HFFc6 (cell line): ENCODE measurements around the gene ADAM20. TPM values are rescaled to one million over a fixed set of nuclear protein-coding genes. Genes with fewer than 3 reads are reported as not detected.
A peak's percentile ranks its signal among the peaks of the same experiment; 100 is the strongest.

ENCODE experiments used
- DNase-seq: peaks from one replicate; pipeline ENCODE4 v3.0.0-alpha.2; 2018
- H3K27ac Mint-ChIP-seq: 2 replicates; pipeline ENCODE4 v1.8.0; 2020; ENCODE audit warnings: mild to moderate bottlenecking, mixed read lengths
- H3K27me3 Mint-ChIP-seq: 2 replicates; pipeline ENCODE4 v1.8.0; 2021; ENCODE audit warnings: mild to moderate bottlenecking, moderate library complexity, mixed read lengths; ENCODE audit not compliant: insufficient read depth
- H3K36me3 Mint-ChIP-seq: 2 replicates; pipeline ENCODE4 v1.8.0; 2021; ENCODE audit warnings: low read depth, mixed read lengths
- H3K4me1 Mint-ChIP-seq: 2 replicates; pipeline ENCODE4 v1.8.0; 2020; ENCODE audit warnings: low read depth, mixed read lengths
- H3K4me3 Mint-ChIP-seq: 2 replicates; pipeline ENCODE4 v1.8.0; 2020; ENCODE audit warnings: mild to moderate bottlenecking, moderate library complexity, mixed read lengths
- H3K9me3 Mint-ChIP-seq: 2 replicates; pipeline ENCODE4 v1.8.0; 2020; ENCODE audit warnings: mild to moderate bottlenecking, mixed read lengths
- long read RNA-seq: library from polyadenylated mRNA; unstranded; transcript quantifications from one replicate; pipeline ENCODE4 v2.0.0, GENCODE V29; 2019
- total RNA-seq, 6 experiments: library from RNA; stranded (reverse); fragmentation: NEBNext Ultra II Directional; extraction: Animal tissue kit (Norgen Biotek cat#: 25700); gene quantifications; 2 replicates in 1 of 6; 3 replicates in 5 of 6; pipeline ENCODE4 v1.2.3, GENCODE V29; 2021
- TF ChIP-seq, protein P1 (sequence below): fragments of 200-600 bp; sonication (generic); IDR thresholded peaks from 2 replicates; pipeline ENCODE4 v1.5.0; 2021; ENCODE audit warnings: antibody characterized with exemption, mild to moderate bottlenecking

ADAM20 gene
- total RNA-seq = under 1 TPM; 0.07 to 0.10 (median 0.09) TPM
- long read RNA-seq = 0 reads

DNA sequence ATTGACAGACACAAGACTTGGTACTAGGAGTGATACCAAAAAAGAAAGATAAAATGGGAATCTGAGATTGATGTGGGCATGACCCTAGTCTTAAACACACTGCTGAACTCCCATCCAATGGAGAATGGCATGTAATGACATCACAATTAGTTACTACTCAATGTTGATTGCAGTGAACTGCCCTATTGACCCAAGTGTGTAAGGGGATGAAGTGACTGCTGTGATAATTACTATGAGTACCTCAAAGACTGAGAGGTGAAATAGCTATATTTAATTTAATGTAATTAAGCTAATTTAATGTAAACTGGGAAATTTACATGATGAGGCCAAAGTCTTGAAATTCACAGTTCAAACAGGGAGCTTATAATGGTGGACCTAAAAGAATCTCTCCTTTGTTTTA is at the start of gene ADAM20:
ADAM20 (minus strand) TSS at position 101 of the 400 bp plus-strand sequence. CDS start 10,247 bp downstream, outside the sequence.
- H3K27me3 Mint-ChIP-seq = no peaks in the 10 kb centered on the region; the same call in 1 of the 2 replicates
- H3K36me3 Mint-ChIP-seq = peaks cover 24% of the 10 kb centered on the region
- peaks cover 20% of the 10 kb centered on the region for H3K4me1 Mint-ChIP-seq
- DNase-seq = no peak
- H3K4me3 Mint-ChIP-seq = no peak within 1 kb of the TSS
- TF ChIP-seq, protein P1, sequence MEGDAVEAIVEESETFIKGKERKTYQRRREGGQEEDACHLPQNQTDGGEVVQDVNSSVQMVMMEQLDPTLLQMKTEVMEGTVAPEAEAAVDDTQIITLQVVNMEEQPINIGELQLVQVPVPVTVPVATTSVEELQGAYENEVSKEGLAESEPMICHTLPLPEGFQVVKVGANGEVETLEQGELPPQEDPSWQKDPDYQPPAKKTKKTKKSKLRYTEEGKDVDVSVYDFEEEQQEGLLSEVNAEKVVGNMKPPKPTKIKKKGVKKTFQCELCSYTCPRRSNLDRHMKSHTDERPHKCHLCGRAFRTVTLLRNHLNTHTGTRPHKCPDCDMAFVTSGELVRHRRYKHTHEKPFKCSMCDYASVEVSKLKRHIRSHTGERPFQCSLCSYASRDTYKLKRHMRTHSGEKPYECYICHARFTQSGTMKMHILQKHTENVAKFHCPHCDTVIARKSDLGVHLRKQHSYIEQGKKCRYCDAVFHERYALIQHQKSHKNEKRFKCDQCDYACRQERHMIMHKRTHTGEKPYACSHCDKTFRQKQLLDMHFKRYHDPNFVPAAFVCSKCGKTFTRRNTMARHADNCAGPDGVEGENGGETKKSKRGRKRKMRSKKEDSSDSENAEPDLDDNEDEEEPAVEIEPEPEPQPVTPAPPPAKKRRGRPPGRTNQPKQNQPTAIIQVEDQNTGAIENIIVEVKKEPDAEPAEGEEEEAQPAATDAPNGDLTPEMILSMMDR = no peak
- no peak within 1 kb of the TSS for H3K27ac Mint-ChIP-seq
- H3K9me3 Mint-ChIP-seq = peaks cover 8% of the 10 kb centered on the region

DNA sequence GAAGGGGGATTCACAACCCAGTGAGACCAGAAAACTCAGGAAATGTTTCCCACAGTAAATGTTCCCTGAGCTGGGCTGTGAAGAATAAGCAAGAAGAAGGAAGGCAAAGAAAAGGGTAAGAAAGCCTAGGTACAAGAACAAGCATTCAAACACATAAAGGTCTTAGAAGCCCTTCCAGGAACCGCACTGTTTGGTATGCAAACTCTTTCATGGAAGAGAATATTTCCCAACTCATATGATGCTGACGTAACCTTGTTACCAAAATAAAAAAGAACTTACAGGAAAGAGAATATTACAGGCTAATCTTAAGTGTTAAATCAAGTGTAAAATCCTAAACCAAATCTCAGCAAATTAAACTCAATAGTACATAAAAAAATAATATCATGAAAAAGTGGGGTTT is 42.1 kb upstream of the ADAM20 start:
- H3K27ac Mint-ChIP-seq = no peak overlapping the region
- H3K4me1 Mint-ChIP-seq = no peaks in the 10 kb centered on the region
- no peaks in the 10 kb centered on the region for H3K27me3 Mint-ChIP-seq
- TF ChIP-seq, protein P1 = no peak
- H3K9me3 Mint-ChIP-seq = no peaks in the 10 kb centered on the region
- no peak for DNase-seq
- H3K4me3 Mint-ChIP-seq = no peak overlapping the region
- peaks cover 32% of the 10 kb centered on the region; the same call in 1 of the 2 replicates for H3K36me3 Mint-ChIP-seq

DNA sequence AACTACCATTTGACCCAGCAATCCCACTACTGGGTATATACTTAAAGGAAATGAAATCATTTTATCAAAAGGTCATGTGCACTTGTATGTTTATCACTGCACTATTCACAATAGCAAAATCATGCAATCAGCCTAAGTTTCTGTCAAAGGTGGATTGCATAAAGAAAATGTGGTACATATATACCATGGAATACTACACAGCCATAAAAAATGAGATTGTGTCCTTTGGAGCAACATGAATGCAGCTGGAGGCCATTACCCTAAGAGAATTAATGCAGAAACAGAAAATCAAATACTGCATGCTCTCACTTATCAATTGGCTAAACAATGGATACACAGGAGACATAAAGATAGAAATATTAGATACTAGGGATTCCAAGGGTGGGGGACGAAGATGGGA is 38.2 kb upstream of the ADAM20 start:
- no peaks in the 10 kb centered on the region; the same call in 1 of the 2 replicates for H3K4me1 Mint-ChIP-seq
- H3K27ac Mint-ChIP-seq = no peak overlapping the region
- H3K4me3 Mint-ChIP-seq = no peak overlapping the region
- TF ChIP-seq, protein P1 = no peak
- H3K36me3 Mint-ChIP-seq = peaks cover 18% of the 10 kb centered on the region; the same call in 1 of the 2 replicates
- H3K27me3 Mint-ChIP-seq = no peaks in the 10 kb centered on the region
- H3K9me3 Mint-ChIP-seq = no peaks in the 10 kb centered on the region
- DNase-seq = no peak

DNA sequence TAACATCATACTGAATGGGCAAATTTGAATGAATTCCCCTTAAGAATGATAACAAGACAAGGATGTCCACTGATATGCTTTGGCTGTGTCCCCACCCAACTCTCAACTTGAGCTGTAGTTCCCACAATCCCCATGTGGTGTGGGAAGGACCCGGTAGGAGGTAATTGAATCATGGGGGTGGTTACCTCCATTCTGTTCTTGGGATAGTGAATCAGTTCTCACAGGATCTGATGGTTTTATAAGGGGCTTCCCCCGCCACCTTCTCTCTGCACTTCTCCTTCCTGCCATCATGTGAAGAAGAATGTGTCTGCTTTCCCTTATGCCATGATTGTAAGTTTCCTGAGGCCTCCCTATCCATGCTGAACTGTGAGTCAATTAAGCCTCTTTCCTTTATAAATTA is 36.3 kb upstream of the ADAM20 start:
- TF ChIP-seq, protein P1 = no peak
- Mint-ChIP-seq H3K9me3 (no peaks in the 10 kb centered on the region), H3K4me3 (no peak overlapping the region), H3K36me3 (peaks cover 18% of the 10 kb centered on the region; the same call in 1 of the 2 replicates), H3K27me3 (no peaks in the 10 kb centered on the region), H3K27ac (no peak overlapping the region), H3K4me1 (no peaks in the 10 kb centered on the region; the same call in 1 of the 2 replicates)
- no peak for DNase-seq

DNA sequence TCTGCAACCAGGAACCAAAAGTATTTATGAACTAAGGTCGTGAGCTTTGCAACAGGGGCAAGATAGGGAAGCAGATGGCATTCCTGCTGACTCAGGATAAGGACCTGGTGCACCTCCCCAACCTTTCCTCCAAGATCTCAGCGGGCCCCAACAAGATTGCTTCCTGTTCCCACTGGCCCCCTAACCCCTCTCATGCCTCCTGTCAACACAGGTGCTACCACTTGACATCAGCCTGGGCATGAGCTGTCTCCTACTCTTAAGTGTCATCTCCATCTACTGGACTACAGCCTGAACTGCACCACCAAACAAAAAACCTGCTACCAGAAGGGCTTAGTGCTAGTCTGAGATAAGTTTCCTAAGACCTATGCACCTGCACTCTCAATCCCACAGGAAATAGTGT is 33.0 kb upstream of the ADAM20 start:
- no peak overlapping the region for H3K27ac Mint-ChIP-seq
- H3K36me3 Mint-ChIP-seq = peaks cover 28% of the 10 kb centered on the region
- no peak overlapping the region for H3K4me3 Mint-ChIP-seq
- H3K4me1 Mint-ChIP-seq = no peaks in the 10 kb centered on the region; the same call in 1 of the 2 replicates
- H3K27me3 Mint-ChIP-seq = no peaks in the 10 kb centered on the region
- DNase-seq = peak; percentile 51
- no peaks in the 10 kb centered on the region for H3K9me3 Mint-ChIP-seq
- TF ChIP-seq, protein P1 = peak; percentile 80

DNA sequence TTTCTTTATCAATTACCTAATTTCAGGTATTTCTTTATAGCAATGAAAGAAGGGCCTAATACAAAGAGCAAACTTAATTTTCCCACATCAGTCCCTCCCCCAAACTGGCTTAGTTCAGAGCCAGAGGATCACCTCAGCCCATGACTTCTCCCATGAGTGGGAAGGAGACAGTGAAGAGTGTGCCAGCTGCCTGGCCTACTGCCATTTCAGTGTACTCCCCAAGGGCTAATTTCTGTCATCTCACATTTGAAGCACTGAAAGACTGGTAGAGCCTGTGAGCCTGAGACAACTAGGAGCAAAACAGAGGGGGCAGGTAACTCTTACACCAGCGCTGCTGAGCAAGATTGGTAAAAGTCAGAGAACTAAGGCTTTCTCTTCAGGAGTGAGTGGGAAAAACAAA is 29.1 kb upstream of the ADAM20 start:
- Mint-ChIP-seq H3K27me3 (no peaks in the 10 kb centered on the region), H3K36me3 (peaks cover 46% of the 10 kb centered on the region), H3K4me3 (no peak overlapping the region), H3K27ac (no peak overlapping the region), H3K4me1 (no peaks in the 10 kb centered on the region), H3K9me3 (no peaks in the 10 kb centered on the region)
- TF ChIP-seq, protein P1 = no peak
- DNase-seq = no peak
